ENCODE data around the gene SRBD1.

GRCh38 chr2:45436456-45436855 lies 174.6 kb downstream of the SRBD1 start:
- no peak for TF ChIP-seq POLR2A (IDR thresholded peaks at IDR 0.05)
- no peak for TF ChIP-seq CTCF (IDR thresholded peaks at IDR 0.05)
- TF ChIP-seq POLR2AphosphoS5 (IDR thresholded peaks at IDR 0.05) = no peak

All from breast epithelium (tissue), 3 donors.